GM18502 (cell line): Measurements from ENCODE around the gene HYCC1.
A peak's percentile ranks its signal among the peaks of the same experiment; 100 is the strongest.
"Not testable (repeated sequence)": the region's sequence is repeated elsewhere in the genome, so short reads cannot be mapped to it uniquely, and the experiment has no call there.

Experiments used
- ATAC-seq: cut with Tn5 transposase; IDR thresholded peaks from one replicate; pipeline ENCODE4 v1.9.1; 2021; ENCODE audit warnings: mild to moderate bottlenecking; ENCODE audit not compliant: unreplicated experiment, poor library complexity

Gene HYCC1

DNA sequence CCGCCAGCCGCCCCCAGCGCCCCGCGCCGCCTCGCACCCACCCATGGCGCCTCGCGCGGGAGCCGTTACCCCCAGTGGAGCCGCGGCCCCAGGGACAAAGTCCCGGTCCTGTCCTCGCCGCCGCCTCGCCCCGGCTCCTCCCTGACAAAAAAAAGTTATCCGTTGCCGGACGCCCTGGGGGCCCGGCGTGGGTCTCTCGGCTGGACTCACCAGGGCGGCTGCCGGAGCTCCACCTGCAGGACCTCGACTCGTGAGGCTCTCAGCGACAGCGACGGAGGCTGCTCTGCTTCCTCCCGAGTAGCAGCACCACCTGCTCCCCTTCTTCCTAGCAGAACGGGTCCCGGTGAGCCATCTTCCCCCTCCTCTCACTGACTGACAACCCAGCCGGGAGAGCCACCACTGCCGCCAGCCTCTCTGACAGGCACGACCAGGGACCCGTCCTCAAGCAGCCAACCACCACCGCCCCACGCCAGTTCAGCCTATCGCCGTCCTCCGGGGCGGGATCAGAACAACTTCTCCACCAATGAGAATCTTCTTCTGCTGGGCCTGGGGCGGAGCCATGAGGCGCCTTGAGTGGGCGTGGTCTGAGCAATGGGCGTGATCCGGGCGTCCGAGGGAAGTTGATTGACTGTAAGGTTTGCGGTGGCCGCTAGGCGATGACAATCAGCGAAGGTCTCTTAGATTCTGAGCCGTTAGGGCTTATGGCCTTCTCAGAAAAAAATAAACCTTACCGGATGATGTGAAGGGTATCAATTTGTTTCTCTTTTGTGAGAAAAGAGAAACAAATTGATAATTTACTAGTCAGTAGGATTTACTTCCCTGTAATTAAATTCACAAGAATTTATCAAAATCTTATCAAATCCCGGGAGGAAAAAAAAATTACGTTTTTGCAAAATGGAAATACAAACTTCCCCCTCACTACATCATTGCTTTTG lies at the start of gene HYCC1:
Gene HYCC1 (minus strand): TSS at position 416 of the 935 bp plus-strand sequence. CDS start 23,019 bp downstream, outside the sequence.
- peak; percentile 94 for ATAC-seq

- no peak for ATAC-seq
Observed at GRCh38 chr7:23062452-23062851, 48.5 kb upstream of the HYCC1 start.

GRCh38 chr7:23061327-23061726 lies 47.4 kb upstream of the HYCC1 start:
- ATAC-seq, result no peak

DNA sequence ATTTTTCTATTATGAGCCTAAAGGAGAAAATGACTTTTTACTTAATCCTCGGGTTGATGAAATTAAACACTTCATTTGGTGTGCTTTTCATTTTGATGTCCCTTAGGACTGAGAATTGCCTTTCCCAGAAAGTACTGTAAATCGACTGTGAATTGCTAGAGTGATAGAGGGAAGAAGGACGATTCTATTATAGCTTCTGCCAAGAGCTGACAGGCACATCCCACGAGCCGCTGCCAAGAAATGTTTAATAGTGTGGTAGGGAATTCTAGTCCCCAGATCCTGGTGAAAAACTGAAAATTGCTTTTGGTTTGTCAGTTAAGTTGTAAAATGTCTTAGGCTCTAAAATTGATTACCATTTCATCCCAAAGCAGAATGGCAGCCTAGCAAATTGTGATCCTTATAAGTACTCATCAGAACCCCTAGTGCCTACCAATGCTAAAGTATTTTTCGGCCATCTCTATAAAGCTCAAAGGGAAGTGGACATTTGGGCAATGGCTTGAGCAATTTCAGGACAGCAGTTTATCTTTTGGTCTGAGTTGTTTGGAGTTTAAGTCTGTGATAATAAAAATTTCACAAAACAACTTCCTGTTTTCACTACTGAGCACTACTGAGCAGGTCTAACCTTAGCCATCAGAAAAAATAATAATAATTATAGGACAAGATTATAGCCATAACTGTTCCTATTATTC lies 44.6 kb upstream of the HYCC1 start:
- ATAC-seq, result no peak

GRCh38 chr7:23055582-23056178 lies 41.8 kb upstream of the HYCC1 start:
- ATAC-seq, result peak; percentile 75

DNA sequence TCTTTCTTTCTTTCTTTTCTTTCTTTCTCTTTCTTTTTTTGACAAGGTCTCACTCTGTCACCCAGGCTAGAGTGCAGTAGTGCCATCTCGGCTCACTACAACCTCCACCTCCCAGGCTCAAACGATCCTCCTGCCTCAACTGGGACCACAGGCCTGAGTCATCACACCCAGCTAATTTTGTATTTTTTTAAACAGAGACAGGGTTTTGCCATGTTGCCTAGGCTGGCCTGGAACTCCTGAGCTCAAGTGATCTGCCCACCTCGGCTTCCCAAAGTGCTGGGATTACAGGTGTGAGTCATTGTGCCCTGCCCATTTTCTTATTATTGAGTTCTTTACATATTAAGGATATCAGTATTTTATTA lies 37.2 kb upstream of the HYCC1 start:
- not testable (repeated sequence) for ATAC-seq

GRCh38 chr7:23046336-23046735 lies 32.4 kb upstream of the HYCC1 start:
- ATAC-seq, result not testable (repeated sequence)

DNA sequence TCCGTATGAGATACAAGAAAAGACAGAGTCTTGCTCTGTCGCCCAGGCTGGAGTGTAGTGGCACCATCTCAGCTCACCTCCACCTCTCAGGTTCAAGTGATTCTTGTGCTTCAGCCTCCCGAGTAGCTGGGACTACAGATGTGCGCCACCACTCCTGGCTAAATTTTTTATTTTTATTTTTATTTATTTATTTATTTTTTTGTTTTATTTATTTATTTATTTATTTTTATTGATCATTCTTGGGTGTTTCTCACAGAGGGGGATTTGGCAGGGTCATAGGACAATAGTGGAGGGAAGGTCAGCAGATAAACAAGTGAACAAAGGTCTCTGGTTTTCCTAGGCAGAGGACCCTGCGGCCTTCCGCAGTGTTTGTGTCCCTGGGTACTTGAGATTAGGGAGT lies 31.2 kb upstream of the HYCC1 start:
- not testable (repeated sequence) for ATAC-seq

- no peak for ATAC-seq
Observed at GRCh38 chr7:23044581-23044980, 30.7 kb upstream of the HYCC1 start.

DNA sequence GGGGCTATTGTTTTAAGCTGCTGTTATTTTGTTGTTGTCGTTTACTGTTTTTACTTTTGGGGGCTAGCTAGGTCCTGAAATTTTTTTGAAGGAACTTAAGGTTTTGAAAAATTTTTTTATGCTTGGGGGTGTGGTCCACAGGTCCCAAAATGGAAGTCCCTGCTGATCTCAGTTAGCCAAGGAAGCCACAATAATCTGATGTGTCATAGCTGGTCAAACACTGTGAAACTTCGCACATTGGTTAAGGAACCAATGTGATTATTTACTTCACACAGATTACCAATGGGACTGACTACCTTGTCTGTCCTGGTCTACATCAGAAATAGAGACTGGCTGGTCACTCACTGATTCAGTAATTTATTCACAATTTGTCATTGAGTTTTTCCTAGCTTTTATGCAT lies 29.5 kb upstream of the HYCC1 start:
- no peak for ATAC-seq

- ATAC-seq, result not testable (repeated sequence)
Observed at GRCh38 chr7:23039674-23040073, 25.7 kb upstream of the HYCC1 start.

DNA sequence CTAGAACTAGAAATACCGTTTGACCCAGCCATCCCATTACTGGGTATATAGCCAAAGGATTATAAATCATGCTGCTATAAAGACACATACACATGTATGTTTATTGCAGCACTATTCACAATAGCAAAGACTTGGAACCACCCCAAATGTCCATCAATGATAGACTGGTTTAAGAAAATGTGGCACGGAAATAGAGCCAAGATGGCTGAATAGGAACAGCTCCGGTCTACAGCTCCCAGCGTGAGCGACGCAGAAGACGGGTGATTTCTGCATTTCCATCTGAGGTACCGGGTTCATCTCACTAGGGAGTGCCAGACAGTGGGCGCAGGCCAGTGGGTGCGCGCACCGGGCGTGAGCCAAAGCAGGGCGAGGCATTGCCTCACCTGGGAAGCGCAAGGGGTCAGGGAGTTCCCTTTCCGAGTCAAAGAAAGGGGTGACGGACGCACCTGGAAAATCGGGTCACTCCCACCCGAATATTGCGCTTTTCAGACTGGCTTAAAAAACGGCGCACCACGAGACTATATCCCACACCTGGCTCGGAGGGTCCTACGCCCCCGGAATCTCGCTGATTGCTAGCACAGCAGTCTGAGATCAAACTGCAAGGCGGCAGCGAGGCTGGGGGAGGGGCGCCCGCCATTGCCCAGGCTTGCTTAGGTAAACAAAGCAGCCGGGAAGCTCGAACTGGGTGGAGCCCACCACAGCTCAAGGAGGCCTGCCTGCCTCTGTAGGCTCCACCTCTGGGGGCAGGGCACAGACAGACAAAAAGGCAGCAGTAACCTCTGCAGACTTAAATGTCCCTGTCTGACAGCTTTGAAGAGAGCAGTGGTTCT lies 21.8 kb upstream of the HYCC1 start:
- not testable (repeated sequence) for ATAC-seq

- ATAC-seq, result no peak
Observed at GRCh38 chr7:23027261-23027660, 13.3 kb upstream of the HYCC1 start.

GRCh38 chr7:23026164-23026563 lies 12.2 kb upstream of the HYCC1 start:
- ATAC-seq, result no peak

DNA sequence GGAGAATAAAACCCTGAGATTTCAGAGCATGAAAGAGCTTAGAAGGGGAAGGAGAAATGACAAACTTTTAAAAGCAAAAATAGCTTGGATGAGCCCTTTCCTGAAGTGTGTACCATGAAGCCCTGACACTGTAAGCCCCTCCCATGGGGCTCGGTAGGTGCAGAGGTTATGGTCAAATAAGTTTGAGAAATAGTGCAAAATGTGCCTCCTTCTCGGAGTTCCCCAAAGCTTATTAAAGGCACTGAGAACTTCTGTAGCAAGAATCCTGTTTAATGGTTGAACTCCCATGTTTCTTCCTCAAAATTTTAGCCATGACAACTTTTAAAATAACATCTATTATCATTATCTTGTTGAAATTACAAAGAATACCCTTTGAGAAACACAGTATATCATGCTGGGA lies 10.5 kb upstream of the HYCC1 start:
- no peak for ATAC-seq

DNA sequence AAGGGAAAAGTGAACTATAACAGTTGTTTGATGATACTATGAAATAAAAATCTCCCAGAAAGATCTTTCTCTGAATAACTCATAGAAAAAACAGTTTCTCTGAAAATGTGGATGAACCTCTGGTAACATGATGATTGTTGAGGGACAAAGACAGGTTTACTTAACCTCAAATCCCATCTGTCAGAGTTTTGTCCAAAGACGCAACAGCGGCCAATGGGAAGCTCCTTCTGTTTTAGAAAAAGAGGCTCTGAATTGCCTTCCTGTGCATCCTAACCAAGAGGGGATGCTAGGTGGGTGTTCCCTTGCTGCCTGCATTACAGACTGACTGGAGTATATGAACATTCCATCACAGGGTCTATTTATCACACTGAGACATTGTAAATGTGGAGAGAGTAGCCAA lies 8.9 kb upstream of the HYCC1 start:
- ATAC-seq, result no peak

DNA sequence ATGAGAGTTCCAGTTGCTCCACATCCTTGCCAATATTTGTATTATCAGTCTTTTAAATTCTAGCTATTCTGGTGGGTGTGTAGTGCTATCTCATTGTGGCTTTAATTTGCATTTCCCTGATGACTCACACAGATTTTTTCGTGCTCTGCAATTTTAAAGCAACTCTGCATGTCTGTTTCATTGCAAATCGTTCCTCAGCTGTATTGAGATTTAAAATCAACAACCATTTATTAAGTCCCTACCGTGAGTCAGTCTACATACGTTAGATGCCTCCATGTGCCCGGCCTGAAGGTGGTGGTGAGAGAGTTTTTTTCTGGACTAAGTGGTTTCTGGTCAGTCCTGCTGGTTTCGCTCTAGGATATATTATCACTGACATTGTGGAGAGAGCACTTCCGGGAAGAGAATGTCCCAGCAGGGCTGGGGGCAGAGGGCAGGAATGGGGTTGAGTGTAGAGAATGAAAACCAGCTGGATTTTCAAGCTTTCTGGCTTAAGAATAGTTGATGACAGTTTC lies 8.4 kb upstream of the HYCC1 start:
- no peak for ATAC-seq

DNA sequence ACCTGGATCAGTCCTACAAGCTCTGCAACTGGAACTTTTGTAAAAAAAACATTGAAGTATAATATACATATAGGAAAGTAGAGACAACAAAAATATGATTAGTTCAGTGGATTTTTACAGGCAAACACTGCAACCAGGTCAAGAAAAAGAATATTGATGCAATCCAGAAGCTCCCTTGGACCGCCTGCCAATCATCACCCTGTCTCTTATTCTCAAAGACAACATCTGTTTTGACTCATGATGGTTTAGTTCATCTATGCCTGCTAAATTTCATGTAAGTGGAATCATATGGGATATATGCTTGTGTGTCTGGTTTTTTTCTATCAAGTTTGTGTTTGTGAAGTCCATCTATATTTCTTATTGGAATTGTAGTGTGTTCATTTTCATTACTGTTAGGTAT lies 7.7 kb upstream of the HYCC1 start:
- no peak for ATAC-seq

- no peak for ATAC-seq
Observed at GRCh38 chr7:23020742-23021401, 6.9 kb upstream of the HYCC1 start.

GRCh38 chr7:23018750-23019149 lies 4.8 kb upstream of the HYCC1 start:
- ATAC-seq, result no peak
